ENCODE data around the gene SIPA1L3.

SIPA1L3 gene

DNA sequence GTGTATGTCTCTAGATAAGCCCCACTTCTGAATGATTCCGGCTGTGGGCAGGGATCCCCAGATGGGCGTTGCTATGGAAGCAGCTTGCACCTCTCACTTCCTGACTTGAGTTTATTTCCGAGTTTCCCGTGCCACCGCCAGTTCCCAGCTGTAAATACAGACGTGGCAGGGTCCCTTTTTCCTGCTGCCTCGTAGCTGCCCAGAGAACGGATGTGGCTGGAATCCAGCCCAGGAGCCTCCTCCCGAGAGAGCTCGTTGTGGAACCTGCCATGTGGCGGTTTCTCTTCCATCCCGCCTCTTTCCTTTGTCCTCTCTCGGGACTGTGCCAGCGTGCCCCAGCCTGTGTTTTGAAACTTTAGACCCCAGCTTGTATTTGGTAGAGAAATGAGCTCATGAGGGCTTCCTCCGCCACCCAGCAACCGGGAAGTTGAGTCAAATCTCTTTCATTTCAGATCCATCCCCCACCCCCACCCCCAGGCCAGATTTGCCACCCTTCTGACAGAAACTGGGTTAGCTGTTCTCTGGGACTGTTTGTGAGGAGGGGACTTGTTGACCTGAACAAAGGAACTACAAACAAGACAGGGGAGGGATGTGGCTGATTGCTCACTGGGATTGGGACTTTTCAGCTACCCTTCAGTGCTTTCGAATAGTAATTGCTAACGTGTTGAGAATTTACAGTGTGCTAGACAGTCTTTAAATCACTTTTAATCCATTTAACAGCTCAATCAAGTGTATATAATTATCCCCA is 96.6 kb downstream of the SIPA1L3 start:
- in situ Hi-C loops (cut with MboI; ENCODE audit: low sequenced_read_pairs, unreplicated experiment) = no loop called here
- TF ChIP-seq, protein P1, sequence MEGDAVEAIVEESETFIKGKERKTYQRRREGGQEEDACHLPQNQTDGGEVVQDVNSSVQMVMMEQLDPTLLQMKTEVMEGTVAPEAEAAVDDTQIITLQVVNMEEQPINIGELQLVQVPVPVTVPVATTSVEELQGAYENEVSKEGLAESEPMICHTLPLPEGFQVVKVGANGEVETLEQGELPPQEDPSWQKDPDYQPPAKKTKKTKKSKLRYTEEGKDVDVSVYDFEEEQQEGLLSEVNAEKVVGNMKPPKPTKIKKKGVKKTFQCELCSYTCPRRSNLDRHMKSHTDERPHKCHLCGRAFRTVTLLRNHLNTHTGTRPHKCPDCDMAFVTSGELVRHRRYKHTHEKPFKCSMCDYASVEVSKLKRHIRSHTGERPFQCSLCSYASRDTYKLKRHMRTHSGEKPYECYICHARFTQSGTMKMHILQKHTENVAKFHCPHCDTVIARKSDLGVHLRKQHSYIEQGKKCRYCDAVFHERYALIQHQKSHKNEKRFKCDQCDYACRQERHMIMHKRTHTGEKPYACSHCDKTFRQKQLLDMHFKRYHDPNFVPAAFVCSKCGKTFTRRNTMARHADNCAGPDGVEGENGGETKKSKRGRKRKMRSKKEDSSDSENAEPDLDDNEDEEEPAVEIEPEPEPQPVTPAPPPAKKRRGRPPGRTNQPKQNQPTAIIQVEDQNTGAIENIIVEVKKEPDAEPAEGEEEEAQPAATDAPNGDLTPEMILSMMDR (IDR thresholded peaks at IDR 0.05; ENCODE audit: borderline replicate concordance, control extremely low read depth, extremely low read depth, insufficient read depth, missing control alignments) = no peak
- DNase-seq (ENCODE audit: low spot score) = no peak

DNA sequence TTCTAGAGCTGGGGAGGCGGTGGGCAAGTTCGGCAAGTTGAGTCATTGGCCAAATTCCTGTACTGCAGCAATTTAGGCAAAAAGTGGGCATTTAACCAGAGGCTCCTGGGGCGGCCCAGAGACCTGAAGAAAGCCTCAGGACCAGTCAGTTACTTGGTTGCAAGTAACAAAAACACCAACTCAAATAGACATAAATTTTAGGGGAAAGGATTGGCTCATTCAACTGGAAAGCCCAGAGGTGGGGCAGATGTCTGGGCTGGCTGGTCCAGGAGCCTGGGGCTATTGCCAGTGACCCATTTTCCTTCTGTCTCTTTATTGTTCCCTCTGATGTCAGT is 97.1 kb downstream of the SIPA1L3 start:
- in situ Hi-C loops (cut with MboI; ENCODE audit: low sequenced_read_pairs, unreplicated experiment) = no loop called here
- TF ChIP-seq, protein P1 (IDR thresholded peaks at IDR 0.05; ENCODE audit: borderline replicate concordance, control extremely low read depth, extremely low read depth, insufficient read depth, missing control alignments) = no peak
- no peak for DNase-seq (ENCODE audit: low spot score)

DNA sequence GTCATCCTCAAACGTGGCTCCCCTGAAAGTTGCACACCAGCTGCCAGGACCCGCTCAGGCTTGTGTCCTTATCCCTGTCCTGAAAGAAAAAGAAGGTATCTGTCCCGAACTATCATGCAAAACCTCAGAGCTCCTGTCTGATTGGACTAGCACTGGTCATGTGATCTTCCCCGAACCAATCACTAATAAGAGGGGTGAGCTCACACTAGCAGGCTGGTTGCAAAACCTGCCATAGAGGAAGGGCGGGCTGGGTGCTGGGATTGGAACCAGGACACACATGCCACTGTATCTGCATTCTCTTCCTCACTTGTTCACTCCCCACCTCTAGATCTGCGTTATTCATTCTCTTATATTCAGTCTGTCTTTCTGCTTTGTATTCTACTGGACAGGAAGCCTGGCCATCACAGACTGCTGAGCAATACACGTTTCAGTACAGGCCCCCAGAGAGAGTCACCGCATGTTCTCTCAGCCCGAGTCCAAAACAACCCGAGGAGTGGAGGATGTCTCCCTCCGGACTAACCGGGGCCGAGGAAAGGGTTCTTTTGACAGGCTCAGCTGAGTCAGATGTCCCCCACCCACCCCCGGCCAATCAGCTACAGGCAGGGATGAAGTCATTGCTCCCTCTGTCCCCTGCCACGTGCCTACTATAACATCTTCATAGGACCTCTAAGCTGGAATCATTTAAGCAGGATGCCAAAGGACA is 97.7 kb downstream of the SIPA1L3 start:
- peak; percentile 82 for DNase-seq (ENCODE audit: low spot score)
- TF ChIP-seq, protein P1 (IDR thresholded peaks at IDR 0.05; ENCODE audit: borderline replicate concordance, control extremely low read depth, extremely low read depth, insufficient read depth, missing control alignments) = no peak
- in situ Hi-C loops (cut with MboI; ENCODE audit: low sequenced_read_pairs, unreplicated experiment) = no loop called here

DNA sequence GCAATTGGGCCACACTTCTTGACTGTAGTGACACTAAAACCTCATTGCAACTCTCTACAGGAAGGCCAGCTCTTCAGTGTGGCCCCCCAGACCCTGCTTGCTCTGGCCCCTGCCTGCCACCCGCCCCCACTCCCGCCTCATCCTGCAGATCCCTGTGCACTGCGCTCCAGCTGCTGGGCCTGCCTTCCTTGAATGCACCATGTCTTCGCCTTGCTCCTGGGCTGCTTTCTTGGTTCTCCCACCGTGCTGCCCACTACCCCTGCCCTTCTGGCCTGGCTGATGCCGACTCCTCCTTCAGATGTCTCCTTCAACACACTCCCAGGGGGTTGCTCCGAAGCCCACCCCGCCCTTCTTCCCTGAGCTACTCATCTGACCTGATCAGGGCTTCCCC is 98.2 kb downstream of the SIPA1L3 start:
- DNase-seq (ENCODE audit: low spot score) = no peak
- TF ChIP-seq, protein P1 (IDR thresholded peaks at IDR 0.05; ENCODE audit: borderline replicate concordance, control extremely low read depth, extremely low read depth, insufficient read depth, missing control alignments) = no peak
- in situ Hi-C loops (cut with MboI; ENCODE audit: low sequenced_read_pairs, unreplicated experiment) = no loop called here

DNA sequence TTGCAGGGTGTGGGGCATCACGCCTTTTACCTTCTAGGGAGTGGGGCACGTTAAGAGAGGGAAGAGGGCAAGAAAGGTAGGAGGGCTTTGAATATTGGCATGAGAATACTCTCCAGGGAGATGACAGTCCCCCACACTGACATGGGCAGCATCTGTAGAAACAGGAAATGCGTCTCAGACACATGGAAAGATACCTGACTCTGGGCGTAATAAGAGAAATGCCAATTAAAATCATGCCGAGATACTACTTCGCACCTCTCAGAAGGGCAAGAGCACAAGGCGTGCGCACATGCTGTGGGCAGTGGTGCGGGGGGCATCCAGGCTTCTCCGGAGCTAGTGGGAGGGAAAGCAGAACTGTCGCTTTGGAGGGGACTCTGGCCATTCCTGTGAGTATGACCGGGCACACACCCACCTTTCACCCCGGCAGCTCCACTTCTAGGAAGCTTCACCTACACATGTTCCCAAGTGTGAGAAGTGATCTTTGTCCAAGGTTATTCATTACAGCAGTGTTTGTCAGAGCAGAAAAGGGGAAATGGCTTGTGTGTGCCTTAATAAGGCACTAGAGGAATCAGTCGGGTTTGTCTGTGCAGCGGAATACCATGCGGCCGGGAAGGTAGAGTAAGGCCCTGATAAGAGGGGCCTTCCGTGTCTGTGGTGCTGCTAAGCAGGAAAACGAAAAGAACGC is 99.5 kb downstream of the SIPA1L3 start:
- no peak for DNase-seq (ENCODE audit: low spot score)
- in situ Hi-C loops (cut with MboI; ENCODE audit: low sequenced_read_pairs, unreplicated experiment) = no loop called here
- TF ChIP-seq, protein P1 (IDR thresholded peaks at IDR 0.05; ENCODE audit: borderline replicate concordance, control extremely low read depth, extremely low read depth, insufficient read depth, missing control alignments) = no peak

DNA sequence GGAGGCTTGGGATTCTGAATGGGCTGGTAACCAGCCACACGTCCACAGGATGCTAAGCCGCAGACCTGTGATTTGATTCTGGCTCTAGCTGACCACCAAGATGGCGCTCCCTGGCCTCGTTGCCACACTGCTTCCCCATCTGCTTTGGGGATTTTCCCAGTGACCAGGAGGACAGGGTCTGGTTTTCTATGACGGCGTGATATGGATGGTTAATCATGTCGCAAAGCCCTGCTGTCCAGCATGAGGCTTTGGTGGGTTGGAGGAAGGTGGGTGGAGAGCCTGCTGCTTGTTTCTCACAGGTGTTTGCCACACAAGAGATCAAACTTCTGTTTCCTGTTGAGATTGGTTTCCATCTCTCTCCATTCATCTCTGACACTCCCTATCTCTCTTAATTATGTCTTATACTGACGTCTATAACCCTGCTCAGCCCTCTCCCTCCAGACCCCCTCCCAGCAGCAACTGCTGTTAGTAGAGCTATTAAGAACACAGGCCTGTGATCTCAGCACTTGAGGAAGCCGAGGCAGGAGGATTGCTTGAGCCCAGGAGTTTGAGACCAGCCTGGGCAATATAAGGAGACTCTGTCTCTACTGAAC is 102.7 kb downstream of the SIPA1L3 start:
- DNase-seq (ENCODE audit: low spot score) = peak; percentile 60
- in situ Hi-C loops (cut with MboI; ENCODE audit: low sequenced_read_pairs, unreplicated experiment) = no loop called here
- TF ChIP-seq, protein P1 (IDR thresholded peaks at IDR 0.05; ENCODE audit: borderline replicate concordance, control extremely low read depth, extremely low read depth, insufficient read depth, missing control alignments) = no peak
